ENCODE measurements around the gene ZFYVE27.
A peak's percentile ranks its signal among the peaks of the same experiment; 100 is the strongest.

The ZFYVE27 gene

GRCh38 chr10:97771913-97772823 lies 35.2 kb downstream of the ZFYVE27 start, which contains the start of gene SFRP5:
Gene SFRP5, minus strand, starts transcription at chr10:97771999. Its CDS starts 166 bp downstream, at chr10:97771833.
- DNase-seq: no peak

GRCh38 chr10:97773096-97773495 lies 36.2 kb downstream of the ZFYVE27 start:
- no peak for DNase-seq

GRCh38 chr10:97774811-97775294 lies 37.9 kb downstream of the ZFYVE27 start:
- no peak for DNase-seq

GRCh38 chr10:97777143-97777542 lies 40.2 kb downstream of the ZFYVE27 start:
- no peak for DNase-seq

- DNase-seq: no peak
Measured at GRCh38 chr10:97778452-97779302, 41.7 kb downstream of the ZFYVE27 start.

GRCh38 chr10:97779492-97779891 lies 42.6 kb downstream of the ZFYVE27 start:
- DNase-seq: no peak

GRCh38 chr10:97779975-97780374 lies 43.0 kb downstream of the ZFYVE27 start:
- DNase-seq: no peak

- DNase-seq: no peak
Measured at GRCh38 chr10:97780841-97781617, 44.1 kb downstream of the ZFYVE27 start.

GRCh38 chr10:97781618-97782331 lies 44.8 kb downstream of the ZFYVE27 start:
- DNase-seq: no peak

- DNase-seq: no peak
Measured at GRCh38 chr10:97782455-97783228, 45.7 kb downstream of the ZFYVE27 start.

GRCh38 chr10:97784200-97784810 lies 47.4 kb downstream of the ZFYVE27 start:
- no peak for DNase-seq

- no peak for DNase-seq
Measured at GRCh38 chr10:97785231-97785630, 48.3 kb downstream of the ZFYVE27 start.

- DNase-seq: no peak
Measured at GRCh38 chr10:97785731-97786130, 48.8 kb downstream of the ZFYVE27 start.

GRCh38 chr10:97788552-97789442 lies 51.9 kb downstream of the ZFYVE27 start:
- DNase-seq: no peak

- DNase-seq: no peak
Measured at GRCh38 chr10:97789770-97790397, 53.0 kb downstream of the ZFYVE27 start.

GRCh38 chr10:97791824-97792721 lies 55.1 kb downstream of the ZFYVE27 start:
- DNase-seq: peak; percentile 66 to 70

GRCh38 chr10:97795886-97796285 lies 59.0 kb downstream of the ZFYVE27 start:
- DNase-seq: no peak

GRCh38 chr10:97796651-97797050 lies 59.7 kb downstream of the ZFYVE27 start:
- DNase-seq: no peak

Data from activated CD4-positive, alpha-beta T cell treated with anti-CD3 and anti-CD28 coated beads, Interleukin-2, amount 50 U/mL, for 4 hours (primary cell).